GM21723 (cell line): ENCODE measurements around the gene ZSCAN31.
A peak's percentile ranks its signal among the peaks of the same experiment; 100 is the strongest.
"Not testable (repeated sequence)": the region's sequence is repeated elsewhere in the genome, so short reads cannot be mapped to it uniquely, and the experiment has no call there.

Experiments used
- ATAC-seq: cut with Tn5 transposase; IDR thresholded peaks from one replicate; pipeline ENCODE4 v1.9.1; 2021; ENCODE audit warnings: mild to moderate bottlenecking, moderate library complexity; ENCODE audit not compliant: unreplicated experiment

The ZSCAN31 gene

GRCh38 chr6:28335564-28336283 lies at the start of gene ZSCAN31:
Gene ZSCAN31 (minus strand): TSS chr6:28336148. CDS start chr6:28329683, 6,465 bp downstream.
- ATAC-seq, result peak; percentile 88

DNA sequence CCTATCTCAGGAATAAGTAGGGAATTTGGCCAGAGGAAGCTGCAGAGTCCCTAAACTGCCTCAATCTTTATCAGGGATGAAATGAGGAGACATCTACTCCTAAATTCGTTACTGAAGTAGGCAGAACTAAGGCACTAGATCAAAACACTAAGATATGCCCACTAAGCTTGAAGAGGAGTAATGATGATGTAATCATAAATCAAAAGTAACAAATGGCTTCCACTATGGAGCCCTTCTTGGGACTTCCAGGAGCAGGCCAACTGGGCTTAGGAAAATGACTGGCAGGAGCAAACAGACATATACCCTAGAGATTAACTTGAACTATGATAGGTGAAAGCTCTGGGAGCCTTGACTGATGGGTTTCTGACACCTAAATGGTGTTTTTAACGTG lies 48.2 kb upstream of the ZSCAN31 start:
- ATAC-seq, result no peak

DNA sequence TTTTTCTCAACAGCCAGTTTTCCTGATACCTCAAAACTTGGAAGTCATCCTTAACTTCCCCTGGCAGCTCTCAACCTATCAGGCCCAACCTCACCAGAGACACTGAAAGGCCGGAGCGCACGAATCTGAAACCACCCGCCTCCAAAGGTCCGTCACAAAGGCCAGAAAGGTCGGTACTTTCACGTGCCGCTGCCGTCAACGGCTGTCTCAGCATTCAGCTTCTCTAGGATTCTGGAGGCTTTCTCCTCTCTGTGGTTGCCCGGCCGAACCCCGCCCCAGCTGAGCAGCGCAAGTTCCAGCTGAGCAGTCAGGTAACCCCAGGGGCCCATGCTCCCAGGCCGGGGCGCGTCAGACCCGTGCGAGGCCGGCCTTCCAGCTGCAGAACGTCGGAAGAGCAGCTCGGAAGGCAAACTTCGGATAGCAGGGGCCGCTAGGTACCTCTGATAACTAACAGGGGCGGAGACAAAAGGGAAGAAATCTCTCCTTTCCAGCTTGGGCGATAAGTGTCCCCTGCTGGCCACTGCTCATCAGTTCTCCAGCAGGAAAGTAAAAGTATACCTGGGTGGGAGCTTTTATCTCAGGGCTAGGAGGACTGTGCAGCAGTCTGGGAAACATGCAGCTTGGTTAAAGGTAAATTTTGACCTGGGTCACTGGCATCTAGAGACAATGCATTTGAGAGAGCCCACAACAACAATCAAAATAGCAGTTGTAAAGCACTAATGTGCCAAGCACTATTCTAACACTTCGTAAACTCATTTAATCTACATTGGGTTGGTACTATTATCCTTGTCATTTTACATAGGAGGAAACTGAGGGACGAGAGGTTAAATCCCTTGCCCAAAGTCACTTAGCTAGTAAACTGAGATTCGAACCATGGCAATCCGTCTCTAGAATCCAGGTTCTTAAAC lies 47.5 kb upstream of the ZSCAN31 start:
- peak; percentile 92 for ATAC-seq

DNA sequence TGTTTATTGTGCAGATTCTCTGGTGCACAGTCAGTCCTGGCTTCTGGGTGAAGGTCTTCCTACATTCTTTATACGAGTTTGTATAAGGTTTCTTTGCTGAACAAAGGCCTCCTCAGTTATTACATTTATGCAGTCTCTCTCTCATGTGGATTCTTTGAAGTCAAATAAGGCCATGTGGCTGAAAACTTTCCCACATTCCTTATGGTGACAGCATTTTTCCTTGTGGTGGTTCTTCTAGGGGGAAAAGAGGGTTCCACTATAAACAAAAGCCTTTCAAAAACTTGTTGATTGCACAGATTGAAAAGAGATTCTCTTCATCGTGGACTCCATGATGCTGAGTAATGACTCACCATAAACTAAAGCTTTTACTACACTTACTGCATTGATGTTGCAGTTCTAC lies 44.4 kb upstream of the ZSCAN31 start:
- no peak for ATAC-seq

GRCh38 chr6:28378644-28379043 lies 42.7 kb upstream of the ZSCAN31 start:
- no peak for ATAC-seq

DNA sequence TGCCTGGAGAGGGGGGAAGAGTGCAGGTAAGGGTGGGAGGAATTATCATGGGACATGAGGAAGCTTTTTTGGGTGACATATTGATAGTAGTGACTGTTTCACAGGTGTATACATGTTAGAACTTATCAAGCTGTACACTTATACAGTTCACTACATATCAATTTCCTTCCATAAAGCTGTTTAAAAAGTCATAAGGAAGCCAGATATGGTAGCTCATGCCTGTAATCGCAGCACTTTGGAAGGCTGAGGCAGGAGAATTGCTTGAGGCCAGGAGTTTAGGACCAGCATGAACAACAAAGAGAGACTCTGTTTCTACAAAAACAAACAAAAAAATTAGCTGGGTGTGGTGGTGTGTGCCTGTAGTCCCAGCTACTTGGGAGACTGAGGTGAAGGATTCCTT lies 41.9 kb upstream of the ZSCAN31 start:
- no peak for ATAC-seq

DNA sequence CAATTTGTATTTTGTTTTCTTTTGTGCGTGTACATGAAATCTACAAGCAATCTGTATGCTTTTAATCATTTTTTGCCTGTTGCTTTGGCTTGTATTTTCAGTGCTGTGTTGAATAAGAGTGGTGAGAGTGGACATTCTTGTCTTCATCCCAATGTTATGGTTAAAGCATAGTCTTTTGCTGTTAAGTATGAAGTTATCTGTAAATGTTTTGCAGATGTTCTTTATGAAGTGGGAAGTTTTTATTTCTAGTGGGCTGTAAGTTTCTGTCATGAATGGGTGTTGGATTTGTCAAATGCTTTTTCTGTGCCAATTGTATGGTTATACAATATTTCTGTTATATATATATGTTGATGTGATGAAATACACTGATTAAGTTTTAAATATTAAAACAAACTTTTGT lies 38.0 kb upstream of the ZSCAN31 start:
- no peak for ATAC-seq

- peak; percentile 75 for ATAC-seq
Observed at GRCh38 chr6:28371706-28372451, 35.9 kb upstream of the ZSCAN31 start.

GRCh38 chr6:28371280-28371679 lies 35.3 kb upstream of the ZSCAN31 start:
- ATAC-seq, result no peak

DNA sequence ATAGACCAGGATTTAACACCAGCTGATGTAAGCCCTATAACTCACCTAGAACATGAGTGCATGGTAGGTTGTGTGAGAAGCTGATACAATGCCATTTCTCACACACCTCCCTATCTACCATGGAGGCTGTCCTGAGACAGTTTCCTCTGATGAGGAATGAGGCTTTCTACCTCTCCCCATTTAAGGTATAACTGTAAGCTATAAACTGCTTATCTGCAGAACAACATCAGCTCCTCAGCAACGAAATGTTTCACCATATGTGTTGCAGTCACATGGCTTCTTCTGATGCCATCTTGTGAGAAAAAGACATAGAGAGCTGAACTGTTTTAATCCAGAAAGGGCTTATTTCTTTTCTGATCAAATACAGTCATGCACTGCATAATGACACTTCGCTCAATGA lies 34.5 kb upstream of the ZSCAN31 start:
- ATAC-seq, result no peak

- ATAC-seq, result no peak
Observed at GRCh38 chr6:28369463-28369862, 33.5 kb upstream of the ZSCAN31 start.

- ATAC-seq, result peak; percentile 79
Observed at GRCh38 chr6:28368522-28368921, 32.6 kb upstream of the ZSCAN31 start.

- not testable (repeated sequence) for ATAC-seq
Observed at GRCh38 chr6:28365590-28365989, 29.6 kb upstream of the ZSCAN31 start.

- no peak for ATAC-seq
Observed at GRCh38 chr6:28360961-28361360, 25.0 kb upstream of the ZSCAN31 start.

- ATAC-seq, result not testable (repeated sequence)
Observed at GRCh38 chr6:28359562-28359961, 23.6 kb upstream of the ZSCAN31 start.

- no peak for ATAC-seq
Observed at GRCh38 chr6:28357036-28357435, 21.1 kb upstream of the ZSCAN31 start.

GRCh38 chr6:28356666-28357020 lies 20.7 kb upstream of the ZSCAN31 start:
- no peak for ATAC-seq

- peak; percentile 78 for ATAC-seq
Observed at GRCh38 chr6:28355743-28356665, 20.1 kb upstream of the ZSCAN31 start.

- no peak for ATAC-seq
Observed at GRCh38 chr6:28354688-28355554, 19.0 kb upstream of the ZSCAN31 start.
